IMR-90 (cell line): ENCODE data around the gene INPP5A. TPM values are rescaled to one million over a fixed set of nuclear protein-coding genes. Genes with fewer than 3 reads are reported as not detected.

Experiments used
- ATAC-seq: fragments of 200-7000 bp; cut with Tn5 transposase; 2 replicates; pipeline ENCODE4 v1.9.1; 2020; ENCODE audit warnings: low read depth, mild to moderate bottlenecking, moderate library complexity
- BruUV-seq: library from RNA; stranded (reverse); fragments of 400-500 nt; replicated peaks from 2 replicates; lab custom pipeline; 2021; lab: Mats Ljungman, UMichigan
- CTCF ChIA-PET: fragments of 300-600 bp; formaldehyde crosslinking; extraction: SDS; loops from one replicate; lab custom pipeline; 2021; ENCODE audit warnings: antibody characterized with exemption; lab: Yijun Ruan, JAX
- POLR2A ChIA-PET: fragments of 300-600 bp; sonication (Branson Sonifier 250); formaldehyde crosslinking; loops from one replicate; lab custom pipeline; 2022; ENCODE audit warnings: antibody characterized with exemption; ENCODE audit not compliant: unreplicated experiment; lab: Charles Lee
- DNase-seq: peaks from one replicate; pipeline ENCODE4 v3.0.0; 2013
- H2AFZ ChIP-seq: replicated peaks from 2 replicates; pipeline ENCODE3; 2013; ENCODE audit warnings: low read length, mild to moderate bottlenecking; ENCODE audit not compliant: poor library complexity
- H2AK5ac ChIP-seq: 2 replicates; pipeline ENCODE4 v1.6.1; 2013; ENCODE audit warnings: low read depth, low read length, inconsistent platforms
- H2AK9ac ChIP-seq: replicated peaks from 2 replicates; pipeline ENCODE3; 2013; ENCODE audit warnings: mild to moderate bottlenecking, low read depth, low read length, moderate library complexity; ENCODE audit not compliant: poor library complexity
- H2BK120ac ChIP-seq: 2 replicates; pipeline ENCODE4 v1.6.1; 2013; ENCODE audit warnings: low read depth, low read length, inconsistent platforms
- H2BK15ac ChIP-seq: 3 replicates; pipeline ENCODE4 v1.6.1; 2013; ENCODE audit warnings: low read depth, low read length, inconsistent platforms
- H2BK20ac ChIP-seq: 2 replicates; pipeline ENCODE4 v1.6.1; 2013; ENCODE audit warnings: low read depth, mild to moderate bottlenecking, inconsistent platforms, low read length, moderate library complexity
- H2BK5ac ChIP-seq: 2 replicates; pipeline ENCODE4 v1.6.1; 2013; ENCODE audit warnings: mild to moderate bottlenecking, low read depth, low read length, inconsistent platforms; ENCODE audit not compliant: poor library complexity, severe bottlenecking
- H3K14ac ChIP-seq: replicated peaks from 2 replicates; pipeline ENCODE4 v1.6.1; 2013; ENCODE audit warnings: low read depth, low read length, inconsistent platforms
- H3K18ac ChIP-seq: 2 replicates; pipeline ENCODE4 v1.6.1; 2013; ENCODE audit warnings: low read depth, low read length, control low read depth
- H3K23ac ChIP-seq: 2 replicates; pipeline ENCODE4 v1.6.1; 2013; ENCODE audit warnings: low read depth, low read length, inconsistent platforms
- H3K27ac ChIP-seq: 2 replicates; pipeline ENCODE4 v1.5.1; 2013; ENCODE audit warnings: mild to moderate bottlenecking, control low read depth, low read length; ENCODE audit not compliant: insufficient read depth
- H3K27me3 ChIP-seq: 2 replicates; pipeline ENCODE4 v1.6.1; 2013; ENCODE audit warnings: low read length; ENCODE audit not compliant: control insufficient read depth, insufficient read depth
- H3K36me3 ChIP-seq: 2 replicates; pipeline ENCODE4 v1.6.1; 2013; ENCODE audit warnings: low read length, mixed read lengths; ENCODE audit not compliant: control insufficient read depth, insufficient read depth
- H3K4ac ChIP-seq: 2 replicates; pipeline ENCODE4 v1.6.1; 2013; ENCODE audit warnings: low read depth, low read length, inconsistent platforms
- H3K4me1 ChIP-seq: 2 replicates; pipeline ENCODE4 v1.6.1; 2013; ENCODE audit warnings: low read length, mixed read lengths; ENCODE audit not compliant: control insufficient read depth, insufficient read depth
- H3K4me2 ChIP-seq: 2 replicates; pipeline ENCODE4 v1.6.1; 2013; ENCODE audit warnings: low read depth, mild to moderate bottlenecking, control low read depth, low read length, moderate library complexity
- H3K4me3 ChIP-seq: 2 replicates; pipeline ENCODE4 v1.5.1; 2013; ENCODE audit warnings: low read depth, mild to moderate bottlenecking, control low read depth, low read length, moderate library complexity; ENCODE audit not compliant: insufficient read depth
- H3K56ac ChIP-seq: 2 replicates; pipeline ENCODE4 v1.6.1; 2013; ENCODE audit warnings: low read length, inconsistent platforms; ENCODE audit not compliant: insufficient read depth; ENCODE audit errors: extremely low read depth
- H3K79me1 ChIP-seq, 2 experiments: 2 replicates each; pipeline ENCODE4 v1.6.1; 2013; ENCODE audit warnings: low read length in 2 of 2, inconsistent platforms in 1 of 2, low read depth in 1 of 2
- H3K9ac ChIP-seq: 2 replicates; pipeline ENCODE4 v1.6.1; 2013; ENCODE audit warnings: low read depth, low read length, control low read depth
- H3K9me1 ChIP-seq: 2 replicates; pipeline ENCODE4 v1.6.1; 2013; ENCODE audit warnings: low read length, inconsistent platforms; ENCODE audit not compliant: insufficient read depth
- H3K9me3 ChIP-seq: 2 replicates; pipeline ENCODE4 v1.6.1; 2013; ENCODE audit warnings: low read length; ENCODE audit not compliant: control insufficient read depth, insufficient read depth
- H4K20me1 ChIP-seq: 2 replicates; pipeline ENCODE4 v1.6.1; 2013; ENCODE audit warnings: low read length, inconsistent platforms; ENCODE audit not compliant: insufficient read depth
- H4K5ac ChIP-seq: 2 replicates; pipeline ENCODE4 v1.6.1; 2013; ENCODE audit warnings: mild to moderate bottlenecking, low read depth, low read length, control low read depth
- H4K8ac ChIP-seq, 2 experiments: 2 replicates each; pipeline ENCODE4 v1.6.1; 2013; ENCODE audit warnings: low read depth in 2 of 2, low read length in 2 of 2, control low read depth in 1 of 2, inconsistent platforms in 1 of 2
- H4K91ac ChIP-seq: 2 replicates; pipeline ENCODE4 v1.6.1; 2013; ENCODE audit warnings: low read depth, low read length, inconsistent platforms; ENCODE audit not compliant: insufficient read depth
- BHLHE40 ChIP-seq: fragments of 150-350 bp; IDR thresholded peaks from 2 replicates; pipeline ENCODE4 v1.6.1; 2016; ENCODE audit warnings: mild to moderate bottlenecking, low read depth, low read length
- CEBPB ChIP-seq: IDR thresholded peaks from 2 replicates; pipeline ENCODE4 v1.6.1; 2012; ENCODE audit warnings: low read depth, low read length, improper control_type of control experiment
- CTCF ChIP-seq: conservative IDR thresholded peaks from 2 replicates; pipeline ENCODE4 v1.5.1; 2012; ENCODE audit warnings: mild to moderate bottlenecking, low read depth, low read length, improper control_type of control experiment
- FOS ChIP-seq: fragments of 150-350 bp; IDR thresholded peaks from 2 replicates; pipeline ENCODE4 v1.6.1; 2016; ENCODE audit warnings: low read depth, low read length
- MAFK ChIP-seq: IDR thresholded peaks from 2 replicates; pipeline ENCODE4 v1.6.1; 2012; ENCODE audit warnings: low read depth, low read length, improper control_type of control experiment
- MAZ ChIP-seq: IDR thresholded peaks from 2 replicates; pipeline ENCODE4 v1.6.1; 2012; ENCODE audit warnings: low read depth, mild to moderate bottlenecking, low read length, improper control_type of control experiment, moderate library complexity, borderline replicate concordance
- MXI1 ChIP-seq: IDR thresholded peaks from 2 replicates; pipeline ENCODE4 v1.6.1; 2012; ENCODE audit warnings: low read depth, mild to moderate bottlenecking, low read length, moderate library complexity, borderline replicate concordance
- NFE2L2 ChIP-seq: fragments of 150-350 bp; IDR thresholded peaks from 2 replicates; pipeline ENCODE4 v1.6.1; 2016; ENCODE audit warnings: low read depth, mild to moderate bottlenecking, low read length
- POLR2A ChIP-seq: IDR thresholded peaks from 2 replicates; pipeline ENCODE4 v1.6.1; 2012; ENCODE audit warnings: mild to moderate bottlenecking, low read depth, low read length
- RAD21 ChIP-seq: IDR thresholded peaks from 2 replicates; pipeline ENCODE4 v1.6.1; 2012; ENCODE audit warnings: low read length, improper control_type of control experiment
- RCOR1 ChIP-seq: IDR thresholded peaks from 2 replicates; pipeline ENCODE4 v1.6.1; 2012; ENCODE audit warnings: mild to moderate bottlenecking, low read length, improper control_type of control experiment; ENCODE audit not compliant: insufficient replicate concordance
- RFX5 ChIP-seq: IDR thresholded peaks from 2 replicates; pipeline ENCODE4 v1.8.0; 2012; ENCODE audit warnings: low read depth, mild to moderate bottlenecking, low read length, moderate library complexity
- SMC3 ChIP-seq: fragments of 150-350 bp; IDR thresholded peaks from 2 replicates; pipeline ENCODE4 v1.6.1; 2016; ENCODE audit warnings: low read depth, mild to moderate bottlenecking, antibody characterized with exemption, low read length, moderate library complexity
- WGBS, 2 experiments: methylation state at CpG; one replicate each; pipeline versions ENCODE4 v1.1.5 to v1.1.7; 2013; ENCODE audit warnings: missing lambda C conversion rate in 2 of 2; ENCODE audit not compliant: insufficient read length in 1 of 2; ENCODE audit errors: extremely low coverage in 2 of 2; 5-methylcytosine and 5-hydroxymethylcytosine counted together
- dilution Hi-C: fragments of 300-500 bp; cut with HindIII; formaldehyde crosslinking; loops from one replicate; pipeline ENCODE4 v1.14.3; 2018; ENCODE audit warnings: low sequenced_read_pairs; ENCODE audit not compliant: unreplicated experiment
- in situ Hi-C: fragments of 300-500 bp; cut with MboI; formaldehyde crosslinking; loops from 3 replicates; pipeline ENCODE4 v1.14.3; 2019; ENCODE audit warnings: low sequenced_read_pairs, inconsistent platforms, mixed read lengths
- intact Hi-C: fragments of 100-400 bp; cut with micrococcal nuclease; formaldehyde crosslinking; loops from 2 replicates; pipeline ENCODE4 v1.10.0; 2022
- polyA plus RNA-seq, 3 experiments: library from polyadenylated mRNA; depleted of rRNA; stranded (reverse); fragments of >200 nt; gene quantifications; 2 replicates each; pipeline ENCODE4 v1.2.3, GENCODE V29; 2012; ENCODE audit warnings: low replicate concordance in 1 of 3
- total RNA-seq: library from RNA; depleted of rRNA; stranded (reverse); fragments of >200 nt; gene quantifications from 2 replicates; pipeline ENCODE4 v1.2.3, GENCODE V29; 2012
- TF ChIP-seq, protein P1 (sequence below): fragments of 150-350 bp; IDR thresholded peaks from 2 replicates; pipeline ENCODE4 v1.6.1; 2017; ENCODE audit warnings: mild to moderate bottlenecking, antibody characterized with exemption, low read length, low read depth
- TF ChIP-seq, protein P2 (sequence below): fragments of 150-350 bp; IDR thresholded peaks from 2 replicates; pipeline ENCODE4 v1.6.1; 2016; ENCODE audit warnings: low read depth, mild to moderate bottlenecking, low read length, moderate library complexity, borderline replicate concordance

INPP5A gene
- total and polyA plus RNA-seq, 2 of the 4 experiments (the other 2 are of a cell fraction) = 21.4 to 36.7 TPM

GRCh38 chr10:132509506-132510173 lies 27.9 kb upstream of the INPP5A start:
- Histone ChIP-seq H4K91ac (no peak overlapping the region), H4K20me1 (no peaks in the 10 kb centered on the region), H3K23ac (no peak overlapping the region), H3K27ac (no peak overlapping the region), H4K5ac (no peak overlapping the region), H3K4me3 (no peak overlapping the region), H2AFZ (no peak overlapping the region), H2BK20ac (no peak overlapping the region), H3K4me2 (no peak overlapping the region), H3K36me3 (no peaks in the 10 kb centered on the region), H2BK120ac (no peak overlapping the region), H3K9me1 (peaks cover 6% of the 10 kb centered on the region; the same call in 1 of the 2 replicates), H3K27me3 (peaks cover 2% of the 10 kb centered on the region; the same call in 1 of the 2 replicates), H3K56ac (no peak overlapping the region), H2BK15ac (no peak overlapping the region), H2AK9ac (no peak overlapping the region), H4K8ac (no peak overlapping the region), H3K4me1 (no peaks in the 10 kb centered on the region; the same call in 1 of the 2 replicates), H3K79me1 (no peaks in the 10 kb centered on the region; a peak in 1 of 4 replicates), H2AK5ac (no peak overlapping the region), H3K14ac (no peak overlapping the region), H3K9ac (no peak overlapping the region), H3K18ac (no peak overlapping the region), H3K4ac (no peak overlapping the region), H3K9me3 (no peaks in the 10 kb centered on the region; the same call in 1 of the 2 replicates), H2BK5ac (no peak overlapping the region)
- CTCF ChIA-PET = no interaction called here
- DNase-seq = no peak
- dilution Hi-C loops = no loop called here
- ATAC-seq = no peak
- intact Hi-C loops = no loop called here
- TF ChIP-seq POLR2A = no peak
- no peak for TF ChIP-seq CEBPB
- no peak for TF ChIP-seq BHLHE40
- no peak for TF ChIP-seq FOS
- TF ChIP-seq MAFK = no peak
- TF ChIP-seq NFE2L2 = no peak
- TF ChIP-seq SMC3 = no peak
- TF ChIP-seq, protein P1, sequence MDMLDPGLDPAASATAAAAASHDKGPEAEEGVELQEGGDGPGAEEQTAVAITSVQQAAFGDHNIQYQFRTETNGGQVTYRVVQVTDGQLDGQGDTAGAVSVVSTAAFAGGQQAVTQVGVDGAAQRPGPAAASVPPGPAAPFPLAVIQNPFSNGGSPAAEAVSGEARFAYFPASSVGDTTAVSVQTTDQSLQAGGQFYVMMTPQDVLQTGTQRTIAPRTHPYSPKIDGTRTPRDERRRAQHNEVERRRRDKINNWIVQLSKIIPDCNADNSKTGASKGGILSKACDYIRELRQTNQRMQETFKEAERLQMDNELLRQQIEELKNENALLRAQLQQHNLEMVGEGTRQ = no peak
- TF ChIP-seq RAD21 = no peak
- no peak for TF ChIP-seq CTCF
- TF ChIP-seq, protein P2, sequence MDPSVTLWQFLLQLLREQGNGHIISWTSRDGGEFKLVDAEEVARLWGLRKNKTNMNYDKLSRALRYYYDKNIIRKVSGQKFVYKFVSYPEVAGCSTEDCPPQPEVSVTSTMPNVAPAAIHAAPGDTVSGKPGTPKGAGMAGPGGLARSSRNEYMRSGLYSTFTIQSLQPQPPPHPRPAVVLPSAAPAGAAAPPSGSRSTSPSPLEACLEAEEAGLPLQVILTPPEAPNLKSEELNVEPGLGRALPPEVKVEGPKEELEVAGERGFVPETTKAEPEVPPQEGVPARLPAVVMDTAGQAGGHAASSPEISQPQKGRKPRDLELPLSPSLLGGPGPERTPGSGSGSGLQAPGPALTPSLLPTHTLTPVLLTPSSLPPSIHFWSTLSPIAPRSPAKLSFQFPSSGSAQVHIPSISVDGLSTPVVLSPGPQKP = no peak
- TF ChIP-seq RFX5 = no peak
- TF ChIP-seq RCOR1 = no peak
- no peak for TF ChIP-seq MXI1
- no peak for TF ChIP-seq MAZ
- no TSS peak for BruUV-seq
- in situ Hi-C loops = no loop called here
- 85% methylated on average over 8 of the region's 14 CpGs; no CpG with 5 or more reads in 1 of the 2 experiments for WGBS, 2 experiments
- POLR2A ChIA-PET = no interaction called here
